Activated CD4-positive, alpha-beta T cell treated with anti-CD3 and anti-CD28 coated beads, Interleukin-2, Interleukin-6, amounts not matched to agents 100 ng/mL and 50 ng/mL, durations not matched to agents 16 hours and 8 hours (primary cell): Measurements from ENCODE around the gene GSK3A.
A peak's percentile ranks its signal among the peaks of the same experiment; 100 is the strongest.

Experiments
- DNase-seq: peaks from one replicate; pipeline ENCODE4 v3.0.0-alpha.2; 2020

The GSK3A gene

GRCh38 chr19:42220751-42221097, 21.7 kb downstream of the GSK3A start:
- no peak for DNase-seq

GRCh38 chr19:42219812-42220750, 22.3 kb downstream of the GSK3A start, which contains the start of gene ZNF526:
TSS of gene ZNF526 (plus strand) at chr19:42220312. CDS start at chr19:42224404, 4,092 bp downstream.
- DNase-seq = peak; percentile 99

GRCh38 chr19:42217520-42218437, 24.6 kb downstream of the GSK3A start, which contains the start of gene DEDD2:
TSS of gene DEDD2 (minus strand) at chr19:42217677. CDS start at chr19:42217007, 670 bp downstream.
- DNase-seq = peak; percentile 100

GRCh38 chr19:42216653-42217519, 25.5 kb downstream of the GSK3A start:
- DNase-seq = peak; percentile 40

GRCh38 chr19:42214810-42215485, 27.5 kb downstream of the GSK3A start:
- no peak for DNase-seq

- peak; percentile 23 for DNase-seq
Observed at GRCh38 chr19:42212886-42213285, 29.5 kb downstream of the GSK3A start.

GRCh38 chr19:42208612-42209011, 33.8 kb downstream of the GSK3A start:
- no peak for DNase-seq

GRCh38 chr19:42207767-42208271, 34.6 kb downstream of the GSK3A start:
- DNase-seq = no peak

GRCh38 chr19:42206871-42207755, 35.3 kb downstream of the GSK3A start:
- no peak for DNase-seq

- DNase-seq = no peak
Observed at GRCh38 chr19:42204664-42205063, 37.7 kb downstream of the GSK3A start.

- no peak for DNase-seq
Observed at GRCh38 chr19:42203700-42204099, 38.7 kb downstream of the GSK3A start.

GRCh38 chr19:42202290-42202880, 40.0 kb downstream of the GSK3A start:
- DNase-seq = no peak

- DNase-seq = peak; percentile 75
Observed at GRCh38 chr19:42201489-42202289, 40.7 kb downstream of the GSK3A start.

- DNase-seq = no peak
Observed at GRCh38 chr19:42200116-42200715, 42.2 kb downstream of the GSK3A start.

GRCh38 chr19:42199440-42200115, 42.8 kb downstream of the GSK3A start:
- DNase-seq = peak; percentile 88

GRCh38 chr19:42198676-42199439, 43.5 kb downstream of the GSK3A start:
- peak; percentile 81 for DNase-seq

- DNase-seq = no peak
Observed at GRCh38 chr19:42197375-42197817, 45.0 kb downstream of the GSK3A start.
